Endothelial cell of umbilical vein (primary cell): Measurements from ENCODE around the gene PRKAG2. TPM values are rescaled to one million over a fixed set of nuclear protein-coding genes. Genes with fewer than 3 reads are reported as not detected.

ENCODE experiments used
- BruUV-seq: library from RNA; stranded (reverse); fragments of 400-500 nt; replicated peaks from 2 replicates; lab custom pipeline; 2021; lab: Mats Ljungman, UMichigan
- CTCF ChIA-PET: fragments of 300-600, 350-600 bp; sonication (Branson Sonifier 250); formaldehyde crosslinking; loops from one replicate; lab custom pipeline; 2021; ENCODE audit warnings: antibody characterized with exemption, inconsistent platforms; lab: Charles Lee
- POLR2A ChIA-PET: fragments of 300-600, 350-600 bp; sonication (Branson Sonifier 250); formaldehyde crosslinking; loops from one replicate; lab custom pipeline; 2021; ENCODE audit warnings: antibody characterized with exemption, inconsistent platforms; lab: Charles Lee
- DNase-seq: peaks from one replicate; pipeline ENCODE4 v3.0.0-alpha.2; 2011; ENCODE audit warnings: low read depth, low spot score
- FAIRE-seq: peaks from 2 replicates; lab custom pipeline; 2011; peaks lifted over from hg19 to GRCh38; lab: Jason Lieb, UNC
- H2AFZ ChIP-seq: 2 replicates; pipeline ENCODE4 v1.6.0; 2012; ENCODE audit warnings: low read depth, low read length, control low read depth, inconsistent platforms
- H3K27ac ChIP-seq: 2 replicates; pipeline ENCODE4 v1.5.1; 2011; ENCODE audit warnings: low read depth, mild to moderate bottlenecking, control low read depth, low read length, moderate library complexity; ENCODE audit not compliant: insufficient read depth
- H3K27me3 ChIP-seq, 2 experiments: 2 replicates each; pipeline versions ENCODE4 v1.6.0 to v1.6.1; 2011; ENCODE audit warnings: low read length in 2 of 2, mixed read lengths in 1 of 2; ENCODE audit not compliant: control insufficient read depth in 2 of 2, insufficient read depth in 2 of 2
- H3K36me3 ChIP-seq, 2 experiments: 2 replicates in 1 of 2; 3 replicates in 1 of 2; pipeline ENCODE4 v1.5.1; 2011; ENCODE audit warnings: low read length in 2 of 2, mild to moderate bottlenecking in 1 of 2, moderate library complexity in 1 of 2; ENCODE audit not compliant: control insufficient read depth in 2 of 2, insufficient read depth in 2 of 2; ENCODE audit errors: extremely low read depth in 1 of 2
- H3K4me1 ChIP-seq: 3 replicates; pipeline ENCODE4 v1.5.1; 2011; ENCODE audit warnings: mild to moderate bottlenecking, low read length; ENCODE audit not compliant: control insufficient read depth, insufficient read depth; ENCODE audit errors: extremely low read depth
- H3K4me2 ChIP-seq: 2 replicates; pipeline ENCODE4 v1.6.1; 2011; ENCODE audit warnings: low read length, control low read depth, mixed read lengths; ENCODE audit not compliant: insufficient read depth
- H3K4me3 ChIP-seq, 3 experiments: fragments of 200-600 bp in 1 of 3; sonication (generic), shearing (Covaris generic) in 1 of 3; replicated peaks in 1 of 3; 2 replicates each; pipeline ENCODE4 v1.5.1; 2011 to 2016; ENCODE audit warnings: control low read depth in 3 of 3, low read length in 3 of 3, mild to moderate bottlenecking in 2 of 3, inconsistent platforms in 1 of 3, low read depth in 1 of 3, moderate library complexity in 1 of 3; ENCODE audit not compliant: insufficient read depth in 1 of 3
- H3K79me2 ChIP-seq: 2 replicates; pipeline ENCODE4 v1.6.0; 2012; ENCODE audit warnings: low read length, inconsistent platforms; ENCODE audit not compliant: control insufficient read depth, insufficient read depth
- H3K9ac ChIP-seq: replicated peaks from 2 replicates; pipeline ENCODE3; 2011; ENCODE audit warnings: low read length, control low read depth; ENCODE audit not compliant: insufficient read depth; ENCODE audit errors: extremely low read depth
- H3K9me1 ChIP-seq: replicated peaks from 3 replicates; pipeline ENCODE4 v1.6.0; 2011; ENCODE audit warnings: mild to moderate bottlenecking, low read length; ENCODE audit not compliant: control insufficient read depth, insufficient read depth; ENCODE audit errors: extremely low read depth
- H3K9me3 ChIP-seq: replicated peaks from 2 replicates; pipeline ENCODE4 v1.5.1; 2012; ENCODE audit warnings: low read length, inconsistent platforms; ENCODE audit not compliant: control insufficient read depth, insufficient read depth
- H4K20me1 ChIP-seq: replicated peaks from 2 replicates; pipeline ENCODE3; 2011; ENCODE audit warnings: mild to moderate bottlenecking, low read length; ENCODE audit not compliant: control insufficient read depth, insufficient read depth; ENCODE audit errors: extremely low read depth
- CTCF ChIP-seq, 2 donors: IDR thresholded peaks; 1 replicate in 1 of 2; 2 replicates in 1 of 2; pipeline ENCODE4 v1.5.1; 2011; ENCODE audit warnings: low read length in 2 of 2, mild to moderate bottlenecking in 2 of 2, moderate library complexity in 2 of 2, control low read depth in 1 of 2, inconsistent platforms in 1 of 2, low read depth in 1 of 2; ENCODE audit not compliant: insufficient read depth in 1 of 2; ENCODE audit errors: extremely low read depth in 1 of 2
- EZH2 ChIP-seq: IDR thresholded peaks from 2 replicates; pipeline ENCODE4 v1.6.1; 2012; ENCODE audit warnings: borderline replicate concordance, low read depth, mild to moderate bottlenecking, moderate library complexity, low read length, inconsistent platforms; ENCODE audit not compliant: severe bottlenecking
- FOS ChIP-seq: IDR thresholded peaks from 2 replicates; pipeline ENCODE4 v1.6.1; 2011; ENCODE audit warnings: mild to moderate bottlenecking, low read length, moderate library complexity, borderline replicate concordance; ENCODE audit not compliant: insufficient read depth
- GATA2 ChIP-seq: IDR thresholded peaks from 2 replicates; pipeline ENCODE4 v1.7.0; 2011; ENCODE audit warnings: low read depth, mild to moderate bottlenecking, moderate library complexity, mixed read lengths, low read length; ENCODE audit not compliant: insufficient read length, insufficient read depth
- JUN ChIP-seq: IDR thresholded peaks from 2 replicates; pipeline ENCODE4 v1.6.1; 2011; ENCODE audit warnings: borderline replicate concordance, low read depth; ENCODE audit not compliant: insufficient read length, insufficient read depth
- MAX ChIP-seq: IDR thresholded peaks from 2 replicates; pipeline ENCODE4 v1.6.1; 2011; ENCODE audit not compliant: insufficient read depth, insufficient read length
- MYC ChIP-seq: IDR thresholded peaks from one replicate; pipeline ENCODE4 v1.6.1; 2011; ENCODE audit warnings: mild to moderate bottlenecking, low read depth, low read length
- POLR2A ChIP-seq: IDR thresholded peaks from 2 replicates; pipeline ENCODE4 v1.6.1; 2012; ENCODE audit warnings: low read depth, mild to moderate bottlenecking, control low read depth, low read length
- POLR2AphosphoS5 ChIP-seq: IDR thresholded peaks from 2 replicates; pipeline ENCODE4 v1.6.1; 2012; ENCODE audit warnings: low read depth, mild to moderate bottlenecking, control low read depth, low read length, moderate library complexity; ENCODE audit not compliant: insufficient read depth
- dilution Hi-C: fragments of 300-500 bp; cut with MboI; formaldehyde crosslinking; loops from one replicate; pipeline ENCODE4 v1.15.0; 2019; ENCODE audit warnings: low sequenced_read_pairs; ENCODE audit not compliant: extremely low pct_ligation_motif_present
- intact Hi-C: fragments of 100-400 bp; cut with micrococcal nuclease; formaldehyde crosslinking; loops from one replicate; pipeline ENCODE4 v1.10.0; 2022
- polyA plus RNA-seq, 4 experiments: library from polyadenylated mRNA; depleted of rRNA in 3 of 4; stranded (reverse) in 3 of 4; unstranded in 1 of 4; fragments of >200 nt; gene quantifications; 2 replicates each; pipeline versions ENCODE4 v1.2.1 to v1.2.3, GENCODE V29; 2011 to 2012; ENCODE audit warnings: missing spikeins in 1 of 4
- total RNA-seq: library from RNA; stranded (reverse); gene quantifications from 2 replicates; pipeline ENCODE4 v1.2.3, GENCODE V29; 2021

The PRKAG2 gene
- total and polyA plus RNA-seq, 2 donors (not counting 3 experiments of a cell fraction or from before 2014, with no cell fraction given), result 19.3 to 51.5 TPM

GRCh38 chr7:151544183-151544582 lies 332.7 kb downstream of the PRKAG2 start:
- no peak overlapping the region for H2AFZ ChIP-seq
- intact Hi-C loops (no loop called here), dilution Hi-C loops (no loop called here)
- CTCF ChIA-PET, result no interaction called here
- H3K9ac ChIP-seq, result no peak overlapping the region
- TF ChIP-seq CTCF (IDR thresholded peaks at IDR 0.05; ENCODE audit: extremely low read depth in 1 of 2, insufficient read depth in 1 of 2, low read depth in 1 of 2, low read length in 2 of 2) (no peak), FOS (no peak), JUN (no peak), POLR2AphosphoS5 (no peak), MYC (no peak), POLR2A (no peak), EZH2 (no peak), GATA2 (no peak), MAX (no peak)
- H3K9me1 ChIP-seq, result no peaks in the 10 kb centered on the region
- no peaks in the 10 kb centered on the region for H3K79me2 ChIP-seq
- H3K4me1 ChIP-seq, result no peaks in the 10 kb centered on the region
- POLR2A ChIA-PET, result no interaction called here
- FAIRE-seq, result no peak
- H3K4me3 ChIP-seq, result no peak overlapping the region
- no peaks in the 10 kb centered on the region for H3K9me3 ChIP-seq
- BruUV-seq, result no TSS peak
- no peaks in the 10 kb centered on the region for H4K20me1 ChIP-seq
- no peak for DNase-seq
- H3K27ac ChIP-seq, result no peak overlapping the region
- H3K27me3 ChIP-seq, result peaks cover 13 to 22% of the 10 kb centered on the region in 2 experiments
- no peak overlapping the region for H3K4me2 ChIP-seq
- no peaks in the 10 kb centered on the region for H3K36me3 ChIP-seq
